ENCODE data around the gene LRP1B.

The LRP1B gene

DNA sequence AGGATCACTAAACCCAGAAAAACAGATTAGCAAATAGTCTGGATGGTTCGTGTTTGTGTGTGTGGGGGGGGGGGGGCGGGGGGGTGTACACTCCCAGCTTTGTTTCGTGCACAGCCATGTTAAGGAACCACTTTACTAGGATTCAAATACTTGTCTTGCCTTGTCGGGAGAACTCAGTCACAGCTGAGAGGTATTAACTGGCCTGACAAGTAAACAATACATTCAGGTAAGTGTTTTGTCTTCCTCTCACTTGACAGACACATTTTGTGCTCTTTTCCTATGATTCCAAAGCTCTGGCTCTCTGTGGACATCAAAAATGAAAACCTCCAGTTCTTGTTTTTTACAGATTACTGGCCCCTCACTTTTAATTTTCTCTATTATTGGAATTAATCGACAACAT lies 173.5 kb downstream of the LRP1B start:
- TF ChIP-seq CTCF (IDR thresholded peaks at IDR 0.05; ENCODE audit: control extremely low read depth, extremely low read depth, low read depth, missing control alignments): no peak
- ChIA-PET CTCF (interaction anchor here (1.3 to 2.0 kb wide), 2 partner anchors 20 to 32 kb away, joined by 3 to 5 read pairs; no protein-coding TSS in a partner anchor), POLR2A (no interaction called here)
- DNase-seq (ENCODE audit: extremely low spot score): no peak

DNA sequence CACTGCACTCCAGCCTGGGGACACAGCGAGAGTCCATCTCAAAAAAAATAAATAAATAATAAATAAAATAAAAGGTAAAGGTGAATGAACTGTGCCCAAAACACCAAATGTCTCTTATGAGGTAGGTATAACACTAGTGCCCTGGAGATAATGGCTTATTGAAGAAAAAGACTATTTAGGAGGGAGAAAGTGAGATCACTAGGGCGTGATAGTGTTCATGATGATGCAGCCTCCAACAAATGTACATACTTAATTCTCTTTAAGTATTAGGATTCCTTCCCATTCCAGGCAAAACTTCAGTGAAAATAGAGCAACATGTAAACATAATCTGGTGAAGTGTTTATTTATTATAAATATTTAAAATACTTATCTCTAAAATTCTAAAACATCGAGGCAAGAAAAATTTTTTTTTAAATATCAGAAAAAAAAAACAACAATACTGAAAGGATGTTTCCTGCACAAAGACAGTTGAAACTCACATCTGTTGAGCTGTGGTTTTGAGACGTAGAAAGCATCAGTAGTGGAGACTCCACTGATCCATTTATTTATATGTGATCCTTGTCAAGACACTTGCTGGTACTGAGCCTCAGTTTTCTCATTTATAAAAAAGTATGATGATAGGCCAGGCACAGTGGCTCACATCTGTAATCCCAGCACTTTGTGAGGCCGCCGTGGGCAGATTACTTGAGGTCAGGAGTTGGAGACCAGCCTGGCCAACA lies 183.3 kb downstream of the LRP1B start:
- DNase-seq (ENCODE audit: extremely low spot score): no peak
- TF ChIP-seq CTCF (IDR thresholded peaks at IDR 0.05; ENCODE audit: control extremely low read depth, extremely low read depth, low read depth, missing control alignments): no peak
- ChIA-PET POLR2A (no interaction called here), CTCF (no interaction called here)

DNA sequence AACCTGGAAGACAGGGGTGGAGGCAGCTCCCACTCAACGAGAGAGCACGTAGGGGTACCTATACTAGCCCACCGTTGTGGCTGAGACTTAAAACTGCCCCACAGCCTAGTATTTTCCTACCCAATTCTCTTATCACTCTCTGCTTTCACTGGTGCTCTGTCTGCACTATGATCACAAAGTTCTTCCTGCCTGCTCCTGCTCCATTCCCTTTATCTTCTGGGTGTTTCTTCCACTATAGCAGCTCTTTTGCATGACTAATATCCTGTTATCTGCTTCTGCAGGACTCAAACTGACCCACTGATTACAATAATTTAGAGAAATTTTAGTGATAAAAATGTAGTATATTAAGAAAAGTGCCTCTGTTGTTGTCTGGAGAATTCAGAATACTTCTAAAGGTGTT lies 184.8 kb downstream of the LRP1B start:
- no peak for DNase-seq (ENCODE audit: extremely low spot score)
- ChIA-PET POLR2A (no interaction called here), CTCF (no interaction called here)

DNA sequence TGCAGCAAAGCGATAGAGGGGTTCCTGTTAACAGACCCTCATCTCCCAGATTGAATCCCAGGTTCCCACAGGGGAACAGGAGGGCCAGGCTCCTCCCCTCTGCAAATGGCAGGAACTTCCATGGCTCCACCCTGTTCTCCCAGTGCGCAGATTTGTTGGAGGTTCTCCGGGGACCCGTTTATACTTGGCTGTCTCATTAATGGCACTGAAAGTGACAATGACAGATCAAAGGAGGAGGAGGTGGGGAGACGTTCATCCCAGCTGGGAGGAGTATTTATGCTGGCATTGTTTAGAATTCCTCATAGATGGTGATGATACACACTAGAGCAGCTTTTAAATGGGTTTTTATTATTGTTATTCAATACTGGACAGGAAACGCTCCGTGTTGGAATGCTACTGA lies 186.9 kb downstream of the LRP1B start:
- ChIA-PET CTCF (no interaction called here), POLR2A (no interaction called here)
- TF ChIP-seq CTCF (IDR thresholded peaks at IDR 0.05; ENCODE audit: control extremely low read depth, extremely low read depth, low read depth, missing control alignments): no peak
- DNase-seq (ENCODE audit: extremely low spot score): no peak

More for the DNA sequence above, 184.8 kb downstream of the LRP1B start:
- no peak for TF ChIP-seq CTCF (IDR thresholded peaks at IDR 0.05; ENCODE audit: control extremely low read depth, extremely low read depth, low read depth, missing control alignments)

DNA sequence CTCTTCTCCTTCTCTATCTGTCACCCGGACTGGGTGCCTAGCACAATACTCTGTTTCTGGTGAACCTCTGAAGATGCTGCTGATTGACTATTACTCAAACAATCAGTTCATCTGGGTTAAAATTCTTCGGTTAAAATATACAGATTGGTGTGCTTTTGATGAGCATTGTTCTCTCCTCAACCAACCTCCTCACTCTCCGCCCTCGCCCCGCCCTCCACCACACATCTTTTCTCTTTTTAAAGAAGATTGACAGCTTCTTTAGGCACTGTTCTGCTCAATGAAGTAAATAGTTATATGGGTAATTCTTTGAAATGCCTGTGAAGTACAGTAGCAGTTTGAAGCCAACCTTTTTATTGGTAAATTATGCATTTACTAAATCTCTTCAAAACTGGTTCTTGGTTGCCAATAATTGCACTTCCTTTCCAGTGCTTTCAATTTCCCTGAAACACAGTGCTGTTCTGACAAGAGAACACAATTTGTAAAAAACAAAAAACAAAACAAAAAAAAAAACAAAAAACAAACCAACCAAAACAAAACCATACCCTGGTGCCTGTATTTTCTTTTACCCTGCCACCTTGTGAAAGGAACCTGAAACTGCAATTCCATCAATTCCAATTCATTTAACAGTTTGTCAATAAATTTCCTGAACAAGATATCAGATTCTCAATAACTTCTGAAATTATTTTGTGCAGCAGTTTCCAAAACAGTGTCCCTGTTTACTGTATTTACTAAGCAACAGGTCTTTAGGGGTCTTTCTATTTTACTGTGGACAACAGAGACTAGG lies 188.6 kb downstream of the LRP1B start:
- no peak for TF ChIP-seq CTCF (IDR thresholded peaks at IDR 0.05; ENCODE audit: control extremely low read depth, extremely low read depth, low read depth, missing control alignments)
- DNase-seq (ENCODE audit: extremely low spot score): no peak
- ChIA-PET CTCF (interaction anchor here (1.1 to 1.2 kb wide), 2 partner anchors 13 to 16 kb away, joined by 3 read pairs; no protein-coding TSS in a partner anchor), POLR2A (no interaction called here)

DNA sequence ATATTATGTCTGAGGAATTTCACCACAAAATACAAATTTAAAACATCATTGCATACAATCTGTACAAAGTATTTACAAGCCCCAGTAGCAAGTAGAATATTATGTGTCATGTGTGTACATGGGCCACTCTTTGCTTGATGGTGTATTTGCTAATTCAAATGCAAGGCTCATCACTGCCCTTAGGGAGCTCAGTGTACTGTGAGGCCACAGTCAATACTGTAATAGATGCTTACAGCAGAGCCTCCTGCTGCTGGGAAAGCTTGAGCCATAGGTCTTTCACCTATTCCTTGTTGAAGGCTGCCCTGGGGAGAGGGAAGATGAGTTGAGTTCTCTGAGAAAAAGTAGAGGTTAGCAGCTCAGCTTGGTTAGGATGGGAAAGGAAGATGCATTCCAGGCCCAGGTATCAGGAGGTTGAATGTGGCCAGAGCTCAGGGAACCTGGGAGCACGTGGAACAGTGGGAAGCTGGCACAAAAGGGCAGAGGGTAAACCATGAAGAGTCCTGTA lies 189.6 kb downstream of the LRP1B start:
- ChIA-PET POLR2A (no interaction called here), CTCF (interaction anchor here (1.2 kb wide), 1 partner anchor 17 kb away, joined by 3 read pairs; no protein-coding TSS in a partner anchor)

More for the DNA sequence above, 189.6 kb downstream of the LRP1B start:
- DNase-seq (ENCODE audit: extremely low spot score): no peak
- no peak for TF ChIP-seq CTCF (IDR thresholded peaks at IDR 0.05; ENCODE audit: control extremely low read depth, extremely low read depth, low read depth, missing control alignments)

Data from GM10248 (cell line).